Osteoblast (primary cell): Measurements from ENCODE around the gene KATNIP. TPM values are rescaled to one million over a fixed set of nuclear protein-coding genes. Genes with fewer than 3 reads are reported as not detected.

Experiments used
- DNase-seq: peaks from one replicate; pipeline ENCODE4 v3.0.0; 2011; ENCODE audit warnings: low spot score, mixed read lengths; ENCODE audit not compliant: insufficient read length; ENCODE audit errors: missing footprints
- H2AFZ ChIP-seq: 2 replicates; pipeline ENCODE4 v1.6.0; 2011; ENCODE audit warnings: mild to moderate bottlenecking, low read length
- H3K27ac ChIP-seq: 2 replicates; pipeline ENCODE4 v1.5.1; 2011; ENCODE audit warnings: mild to moderate bottlenecking, low read depth, low read length, moderate library complexity
- H3K27me3 ChIP-seq: 2 replicates; pipeline ENCODE4 v1.6.0; 2012; ENCODE audit warnings: mild to moderate bottlenecking, control low read depth, inconsistent platforms, low read length, moderate library complexity; ENCODE audit not compliant: insufficient read depth
- H3K36me3 ChIP-seq: 2 replicates; pipeline ENCODE4 v1.5.1; 2011; ENCODE audit warnings: mild to moderate bottlenecking, low read length, control low read depth, moderate library complexity; ENCODE audit not compliant: insufficient read depth
- H3K4me1 ChIP-seq: 2 replicates; pipeline ENCODE4 v1.5.1; 2011; ENCODE audit warnings: mild to moderate bottlenecking, low read length, control low read depth, moderate library complexity; ENCODE audit not compliant: insufficient read depth
- H3K4me2 ChIP-seq: 2 replicates; pipeline ENCODE4 v1.6.0; 2011; ENCODE audit warnings: mild to moderate bottlenecking, low read length; ENCODE audit not compliant: insufficient read depth
- H3K4me3 ChIP-seq: fragments of 200-600 bp; sonication (generic); 3 replicates; pipeline ENCODE4 v1.5.1; 2012; ENCODE audit warnings: mild to moderate bottlenecking, low read length, inconsistent platforms; ENCODE audit not compliant: insufficient read depth
- H3K79me2 ChIP-seq: 2 replicates; pipeline ENCODE4 v1.6.0; 2012; ENCODE audit warnings: mild to moderate bottlenecking, low read length, control low read depth, inconsistent platforms; ENCODE audit not compliant: insufficient read depth
- H3K9me3 ChIP-seq: 2 replicates; pipeline ENCODE4 v1.5.1; 2011; ENCODE audit warnings: low read depth, low read length, control low read depth
- H4K20me1 ChIP-seq: 2 replicates; pipeline ENCODE4 v1.6.0; 2012; ENCODE audit warnings: mild to moderate bottlenecking, low read length, control low read depth; ENCODE audit not compliant: insufficient read depth
- total RNA-seq: library from RNA; depleted of rRNA; stranded (reverse); fragments of >200 nt; gene quantifications from 2 replicates; pipeline ENCODE4 v1.2.3, GENCODE V29; 2012
- TF ChIP-seq, protein P1 (sequence below): IDR thresholded peaks from 2 replicates; pipeline ENCODE4 v1.5.1; 2011; ENCODE audit warnings: mild to moderate bottlenecking, low read depth, low read length, moderate library complexity; ENCODE audit errors: extremely low read depth

KATNIP gene
- total RNA-seq, 1 donor, result 30.8 TPM

DNA sequence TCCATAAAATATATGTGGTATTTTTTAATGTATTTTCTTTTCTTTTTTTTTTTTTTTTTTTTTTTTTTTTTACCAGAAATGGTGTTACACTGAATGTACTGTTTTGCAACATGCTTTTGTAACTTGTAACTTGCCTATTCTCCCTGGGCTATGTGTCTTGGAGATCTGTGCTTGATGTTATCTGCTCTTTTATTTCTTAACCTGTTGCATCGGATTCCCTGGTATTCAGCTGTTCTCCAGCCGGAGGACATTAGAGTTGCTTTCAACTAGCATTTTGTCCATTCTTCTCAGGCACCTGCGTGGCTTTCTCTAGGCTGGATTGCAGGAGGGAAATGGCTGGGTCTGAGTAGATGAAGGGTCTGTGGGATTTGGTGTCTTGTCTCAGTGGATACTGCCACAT lies 47.4 kb downstream of the KATNIP start:
- Histone ChIP-seq H3K9me3 (no peaks in the 10 kb centered on the region), H3K4me1 (no peaks in the 10 kb centered on the region), H3K4me2 (no peak overlapping the region), H3K4me3 (no peak overlapping the region), H3K79me2 (no peaks in the 10 kb centered on the region), H4K20me1 (peaks cover 3% of the 10 kb centered on the region), H3K27ac (no peak overlapping the region), H2AFZ (no peak overlapping the region), H3K27me3 (no peaks in the 10 kb centered on the region), H3K36me3 (peaks cover 4% of the 10 kb centered on the region)
- DNase-seq, result no peak
- TF ChIP-seq, protein P1, sequence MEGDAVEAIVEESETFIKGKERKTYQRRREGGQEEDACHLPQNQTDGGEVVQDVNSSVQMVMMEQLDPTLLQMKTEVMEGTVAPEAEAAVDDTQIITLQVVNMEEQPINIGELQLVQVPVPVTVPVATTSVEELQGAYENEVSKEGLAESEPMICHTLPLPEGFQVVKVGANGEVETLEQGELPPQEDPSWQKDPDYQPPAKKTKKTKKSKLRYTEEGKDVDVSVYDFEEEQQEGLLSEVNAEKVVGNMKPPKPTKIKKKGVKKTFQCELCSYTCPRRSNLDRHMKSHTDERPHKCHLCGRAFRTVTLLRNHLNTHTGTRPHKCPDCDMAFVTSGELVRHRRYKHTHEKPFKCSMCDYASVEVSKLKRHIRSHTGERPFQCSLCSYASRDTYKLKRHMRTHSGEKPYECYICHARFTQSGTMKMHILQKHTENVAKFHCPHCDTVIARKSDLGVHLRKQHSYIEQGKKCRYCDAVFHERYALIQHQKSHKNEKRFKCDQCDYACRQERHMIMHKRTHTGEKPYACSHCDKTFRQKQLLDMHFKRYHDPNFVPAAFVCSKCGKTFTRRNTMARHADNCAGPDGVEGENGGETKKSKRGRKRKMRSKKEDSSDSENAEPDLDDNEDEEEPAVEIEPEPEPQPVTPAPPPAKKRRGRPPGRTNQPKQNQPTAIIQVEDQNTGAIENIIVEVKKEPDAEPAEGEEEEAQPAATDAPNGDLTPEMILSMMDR, result no peak

DNA sequence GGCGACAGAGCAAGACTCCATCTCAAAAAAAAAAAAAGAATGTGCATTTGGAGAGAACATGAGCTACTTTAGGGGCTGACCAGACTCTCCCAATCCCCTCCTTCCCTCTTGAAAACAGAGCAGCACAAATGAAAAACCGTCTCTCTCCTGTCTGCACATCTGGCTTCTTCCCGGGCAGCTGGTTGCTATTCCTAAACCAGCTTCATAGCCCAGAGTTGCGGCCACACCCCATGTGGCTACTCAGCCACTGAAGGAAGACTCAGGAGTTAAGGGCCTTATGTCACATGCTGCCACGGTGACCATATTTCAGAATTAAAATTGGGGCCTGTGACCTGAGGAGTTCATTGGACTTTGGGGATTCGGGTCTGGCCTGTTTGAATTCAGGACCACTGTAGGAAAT lies 48.3 kb downstream of the KATNIP start:
- Histone ChIP-seq H4K20me1 (peaks cover 3% of the 10 kb centered on the region), H3K4me3 (no peak overlapping the region), H3K4me2 (no peak overlapping the region), H3K9me3 (no peaks in the 10 kb centered on the region), H3K27me3 (no peaks in the 10 kb centered on the region), H2AFZ (no peak overlapping the region), H3K4me1 (no peaks in the 10 kb centered on the region), H3K27ac (no peak overlapping the region), H3K36me3 (peaks cover 4% of the 10 kb centered on the region), H3K79me2 (no peaks in the 10 kb centered on the region)
- DNase-seq, result no peak
- TF ChIP-seq, protein P1, result no peak

GRCh38 chr16:27598931-27599565 lies 49.1 kb downstream of the KATNIP start:
- Histone ChIP-seq H3K36me3 (peaks cover 4% of the 10 kb centered on the region), H3K27me3 (no peaks in the 10 kb centered on the region), H3K27ac (no peak overlapping the region), H3K4me2 (no peak overlapping the region), H4K20me1 (no peaks in the 10 kb centered on the region), H3K79me2 (no peaks in the 10 kb centered on the region), H2AFZ (no peak overlapping the region), H3K9me3 (no peaks in the 10 kb centered on the region), H3K4me3 (no peak overlapping the region), H3K4me1 (no peaks in the 10 kb centered on the region)
- TF ChIP-seq, protein P1, result no peak
- DNase-seq, result no peak

- Histone ChIP-seq H3K36me3 (peaks cover 4% of the 10 kb centered on the region), H4K20me1 (no peaks in the 10 kb centered on the region), H2AFZ (no peak overlapping the region), H3K4me3 (no peak overlapping the region), H3K79me2 (no peaks in the 10 kb centered on the region), H3K9me3 (no peaks in the 10 kb centered on the region), H3K4me2 (no peak overlapping the region), H3K27ac (no peak overlapping the region), H3K27me3 (no peaks in the 10 kb centered on the region), H3K4me1 (no peaks in the 10 kb centered on the region)
- no peak for DNase-seq
- TF ChIP-seq, protein P1, result no peak
Measured at GRCh38 chr16:27599606-27600005, 49.7 kb downstream of the KATNIP start.

Other genes with a start within 250 kb of the KATNIP start
- gene IL4R, start 236.2 kb upstream of the KATNIP start, total RNA-seq, result 28.0 and 32.9 TPM in 2 replicates
- gene IL21R, start 148.0 kb upstream of the KATNIP start, total RNA-seq, result 10.1 and 13.8 TPM in 2 replicates
- 55.1 and 59.0 TPM in 2 replicates for gene GTF3C1, start 231 bp upstream of the KATNIP start, total RNA-seq